VCaP (cell line): ENCODE measurements around the gene RBM26.

Experiments
- H3K27ac ChIP-seq: fragments of 450-650 bp; 2 replicates; pipeline ENCODE4 v1.5.1; 2017
- TF ChIP-seq, protein P1 (sequence below): fragments of 450-650 bp; conservative IDR thresholded peaks from 2 replicates; pipeline ENCODE4 v1.5.1; 2017; ENCODE audit warnings: mild to moderate bottlenecking, moderate library complexity

RBM26 gene

DNA sequence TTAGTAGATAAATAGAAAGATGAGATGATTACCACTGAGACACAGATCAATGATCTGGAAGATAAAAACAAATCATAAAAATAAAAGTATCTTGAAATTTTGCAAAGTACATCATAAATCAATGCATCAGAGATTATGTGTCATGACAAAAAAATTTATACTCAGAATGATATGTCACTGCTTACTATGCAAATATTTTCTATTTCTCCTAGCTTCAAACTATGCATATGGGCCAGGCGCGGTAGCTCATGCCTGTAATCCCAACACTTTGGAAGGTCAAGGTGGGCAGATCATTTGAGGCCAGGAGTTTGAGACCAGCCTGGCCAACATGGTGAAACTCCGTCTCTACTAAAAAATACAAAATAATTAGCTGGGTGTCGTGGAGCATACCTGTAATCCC lies 17.3 kb upstream of the RBM26 start:
- H3K27ac ChIP-seq = no peak overlapping the region
- TF ChIP-seq, protein P1, sequence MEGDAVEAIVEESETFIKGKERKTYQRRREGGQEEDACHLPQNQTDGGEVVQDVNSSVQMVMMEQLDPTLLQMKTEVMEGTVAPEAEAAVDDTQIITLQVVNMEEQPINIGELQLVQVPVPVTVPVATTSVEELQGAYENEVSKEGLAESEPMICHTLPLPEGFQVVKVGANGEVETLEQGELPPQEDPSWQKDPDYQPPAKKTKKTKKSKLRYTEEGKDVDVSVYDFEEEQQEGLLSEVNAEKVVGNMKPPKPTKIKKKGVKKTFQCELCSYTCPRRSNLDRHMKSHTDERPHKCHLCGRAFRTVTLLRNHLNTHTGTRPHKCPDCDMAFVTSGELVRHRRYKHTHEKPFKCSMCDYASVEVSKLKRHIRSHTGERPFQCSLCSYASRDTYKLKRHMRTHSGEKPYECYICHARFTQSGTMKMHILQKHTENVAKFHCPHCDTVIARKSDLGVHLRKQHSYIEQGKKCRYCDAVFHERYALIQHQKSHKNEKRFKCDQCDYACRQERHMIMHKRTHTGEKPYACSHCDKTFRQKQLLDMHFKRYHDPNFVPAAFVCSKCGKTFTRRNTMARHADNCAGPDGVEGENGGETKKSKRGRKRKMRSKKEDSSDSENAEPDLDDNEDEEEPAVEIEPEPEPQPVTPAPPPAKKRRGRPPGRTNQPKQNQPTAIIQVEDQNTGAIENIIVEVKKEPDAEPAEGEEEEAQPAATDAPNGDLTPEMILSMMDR = no peak

DNA sequence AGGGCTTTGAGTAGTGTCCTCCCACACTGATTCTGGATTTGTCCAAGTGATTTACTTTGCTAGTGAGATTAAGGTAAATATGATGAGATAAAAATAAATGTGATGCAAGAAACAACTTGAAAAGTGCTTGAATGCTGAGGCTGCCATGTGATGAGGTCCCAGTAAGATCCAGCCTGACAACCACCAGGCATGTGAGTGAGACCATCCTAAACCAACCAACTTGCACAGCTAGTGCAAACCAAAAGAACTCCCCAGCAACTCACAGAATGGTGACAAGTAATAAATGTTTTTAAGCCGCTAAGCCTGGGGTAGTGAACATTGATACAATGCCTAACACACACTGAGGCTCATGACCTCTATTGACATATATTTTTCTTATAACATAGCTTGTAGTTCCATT lies 13.3 kb upstream of the RBM26 start:
- H3K27ac ChIP-seq = no peak overlapping the region
- TF ChIP-seq, protein P1 = no peak

GRCh38 chr13:79417741-79418140 lies 11.7 kb upstream of the RBM26 start:
- TF ChIP-seq, protein P1 = no peak

DNA sequence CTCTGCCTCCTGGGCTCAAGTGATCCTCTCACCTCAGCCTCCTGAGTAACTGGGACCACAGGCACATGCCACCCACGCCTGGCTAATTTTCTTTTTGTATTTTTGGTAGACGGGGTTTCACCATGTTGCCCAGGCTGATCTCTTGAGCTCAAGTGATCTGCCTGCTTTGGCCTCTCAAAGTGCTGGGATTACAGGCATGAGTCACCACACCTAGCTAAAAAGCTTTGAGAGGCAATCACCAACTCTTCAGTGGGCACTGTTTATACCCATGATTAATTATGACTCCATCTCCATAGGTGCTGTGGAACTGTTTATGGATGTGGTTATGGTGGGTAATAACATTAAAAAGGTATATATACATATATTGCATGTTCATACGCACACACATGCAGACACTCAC lies 7.5 kb upstream of the RBM26 start:
- TF ChIP-seq, protein P1 = no peak
- no peak overlapping the region for H3K27ac ChIP-seq

More at GRCh38 chr13:79417741-79418140, 11.7 kb upstream of the RBM26 start:
- no peak overlapping the region for H3K27ac ChIP-seq

- H3K27ac ChIP-seq = no peak overlapping the region
- TF ChIP-seq, protein P1 = no peak
Observed at GRCh38 chr13:79409828-79410227, 3.8 kb upstream of the RBM26 start.

GRCh38 chr13:79407349-79407979 lies 1.4 kb upstream of the RBM26 start:
- peak overlapping the region; percentile 97 for H3K27ac ChIP-seq
- TF ChIP-seq, protein P1 = no peak

DNA sequence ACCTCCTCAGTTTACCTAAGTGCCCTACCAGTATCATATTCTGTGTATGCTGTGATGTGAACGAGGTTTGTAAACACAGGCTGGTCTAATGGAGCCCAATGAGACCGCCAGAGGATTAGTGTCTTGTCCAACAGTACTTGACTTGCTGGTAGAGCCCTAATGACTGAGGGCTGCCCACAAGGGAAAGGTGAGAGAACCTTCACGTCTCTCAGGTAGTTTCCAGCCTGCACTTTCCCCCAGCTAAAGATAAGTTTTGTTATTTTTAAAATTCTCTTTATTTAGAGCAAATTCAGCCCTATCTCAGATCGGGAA lies 498 bp upstream of the RBM26 start:
- H3K27ac ChIP-seq = peak overlapping the region; percentile 97
- TF ChIP-seq, protein P1 = no peak

DNA sequence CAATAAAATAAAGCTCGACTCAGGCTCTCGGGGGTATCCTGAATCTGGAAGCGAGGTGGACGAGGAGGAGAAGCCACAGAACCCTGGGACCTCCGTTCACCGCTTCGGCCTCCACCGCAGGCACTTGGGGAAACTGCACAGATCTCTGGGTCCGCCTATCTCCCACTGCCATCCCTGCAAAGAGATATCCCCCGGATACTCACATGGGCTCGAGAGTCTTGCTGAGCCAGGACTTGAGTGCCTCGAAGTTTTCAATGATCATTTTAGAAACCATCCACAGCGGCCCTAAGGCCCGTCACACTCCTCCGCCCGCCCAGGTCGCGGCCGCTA lies 589 bp downstream of the RBM26 start:
- peak overlapping the region; percentile 97 for H3K27ac ChIP-seq
- TF ChIP-seq, protein P1 = no peak
